ENCODE results near the gene SAMHD1. TPM values are rescaled to one million over a fixed set of nuclear protein-coding genes. Genes with fewer than 3 reads are reported as not detected.

SAMHD1 gene
- total and polyA plus RNA-seq, 2 experiments from 2014 or later: 7.4 to 9.0 TPM

GRCh38 chr20:36883977-36884535 lies 67.5 kb downstream of the SAMHD1 start:
- TF ChIP-seq EZH2phosphoT487 (IDR thresholded peaks at IDR 0.05; ENCODE audit: insufficient read depth, low read depth): no peak
- TF ChIP-seq EZH2 (IDR thresholded peaks at IDR 0.05; ENCODE audit: insufficient read depth, poor library complexity, severe bottlenecking): no peak
- H3K4me3 ChIP-seq: no peak overlapping the region
- no peak overlapping the region for H3K4me2 ChIP-seq (ENCODE audit: unreplicated experiment)
- H3K79me2 ChIP-seq (ENCODE audit: insufficient read depth): no peaks in the 10 kb centered on the region
- no peak overlapping the region for H2AFZ ChIP-seq
- 74 to 76% methylated on average over 6 of the region's 6 CpGs for WGBS, 2 experiments (ENCODE audit: low coverage in 1 of 2, low lambda C conversion rate in 2 of 2, missing lambda C conversion rate in 2 of 2)
- H3K9me3 ChIP-seq (ENCODE audit: low read depth): no peaks in the 10 kb centered on the region
- no peaks in the 10 kb centered on the region for H3K9me2 ChIP-seq (ENCODE audit: insufficient read depth)
- in situ Hi-C loops (cut with MboI): no loop called here
- no peaks in the 10 kb centered on the region for H3F3A ChIP-seq (ENCODE audit: insufficient read depth)
- H3K27me3 ChIP-seq (replicated peaks; ENCODE audit: insufficient read depth): no peaks in the 10 kb centered on the region
- no peak for DNase-seq
- H3K9ac ChIP-seq: no peak overlapping the region
- no peaks in the 10 kb centered on the region for H3K36me3 ChIP-seq (ENCODE audit: low read depth)
- no peaks in the 10 kb centered on the region for H4K20me1 ChIP-seq (ENCODE audit: insufficient read depth)
- H3K27ac ChIP-seq: no peak overlapping the region
- H3K4me1 ChIP-seq (ENCODE audit: insufficient read depth): peaks cover 9% of the 10 kb centered on the region

- no peaks in the 10 kb centered on the region for H3K9me3 ChIP-seq (ENCODE audit: low read depth)
- no peaks in the 10 kb centered on the region for H3F3A ChIP-seq (ENCODE audit: insufficient read depth)
- no peak overlapping the region for H3K27ac ChIP-seq
- no peaks in the 10 kb centered on the region for H3K4me1 ChIP-seq (ENCODE audit: insufficient read depth)
- no peaks in the 10 kb centered on the region for H4K20me1 ChIP-seq (ENCODE audit: insufficient read depth)
- in situ Hi-C loops (cut with MboI): no loop called here
- H2AFZ ChIP-seq: no peak overlapping the region
- H3K27me3 ChIP-seq (replicated peaks; ENCODE audit: insufficient read depth): no peaks in the 10 kb centered on the region
- H3K4me2 ChIP-seq (ENCODE audit: unreplicated experiment): no peak overlapping the region
- 71 to 77% methylated on average over 4 of the region's 4 CpGs for WGBS, 2 experiments (ENCODE audit: low coverage in 1 of 2, low lambda C conversion rate in 2 of 2, missing lambda C conversion rate in 2 of 2)
- H3K79me2 ChIP-seq (ENCODE audit: insufficient read depth): no peaks in the 10 kb centered on the region
- no peak overlapping the region for H3K4me3 ChIP-seq
- DNase-seq: no peak
- no peaks in the 10 kb centered on the region for H3K36me3 ChIP-seq (ENCODE audit: low read depth)
- no peaks in the 10 kb centered on the region for H3K9me2 ChIP-seq (ENCODE audit: insufficient read depth)
- TF ChIP-seq EZH2phosphoT487 (IDR thresholded peaks at IDR 0.05; ENCODE audit: insufficient read depth, low read depth): no peak
- no peak for TF ChIP-seq EZH2 (IDR thresholded peaks at IDR 0.05; ENCODE audit: insufficient read depth, poor library complexity, severe bottlenecking)
- no peak overlapping the region for H3K9ac ChIP-seq
Measured at GRCh38 chr20:36881888-36882287, 69.6 kb downstream of the SAMHD1 start.

- no peak for TF ChIP-seq EZH2phosphoT487 (IDR thresholded peaks at IDR 0.05; ENCODE audit: insufficient read depth, low read depth)
- no peak for TF ChIP-seq EZH2 (IDR thresholded peaks at IDR 0.05; ENCODE audit: insufficient read depth, poor library complexity, severe bottlenecking)
- Histone ChIP-seq H3K9me3 (ENCODE audit: low read depth) (no peaks in the 10 kb centered on the region), H3K9ac (no peak overlapping the region), H4K20me1 (ENCODE audit: insufficient read depth) (no peaks in the 10 kb centered on the region), H3K4me2 (ENCODE audit: unreplicated experiment) (no peak overlapping the region), H3F3A (ENCODE audit: insufficient read depth) (no peaks in the 10 kb centered on the region), H3K27ac (no peak overlapping the region), H2AFZ (no peak overlapping the region), H3K4me1 (ENCODE audit: insufficient read depth) (no peaks in the 10 kb centered on the region), H3K79me2 (ENCODE audit: insufficient read depth) (no peaks in the 10 kb centered on the region), H3K36me3 (ENCODE audit: low read depth) (no peaks in the 10 kb centered on the region), H3K9me2 (ENCODE audit: insufficient read depth) (no peaks in the 10 kb centered on the region), H3K4me3 (no peak overlapping the region), H3K27me3 (replicated peaks; ENCODE audit: insufficient read depth) (no peaks in the 10 kb centered on the region)
- 88 to 97% methylated on average over 16 of the region's 16 CpGs for WGBS, 2 experiments (ENCODE audit: low coverage in 1 of 2, low lambda C conversion rate in 2 of 2, missing lambda C conversion rate in 2 of 2)
- in situ Hi-C loops (cut with MboI): no loop called here
- no peak for DNase-seq
Measured at GRCh38 chr20:36881331-36881730, 70.2 kb downstream of the SAMHD1 start.

- Histone ChIP-seq H3K36me3 (ENCODE audit: low read depth) (no peaks in the 10 kb centered on the region), H3K9ac (no peak overlapping the region), H3K79me2 (ENCODE audit: insufficient read depth) (no peaks in the 10 kb centered on the region), H3K27me3 (replicated peaks; ENCODE audit: insufficient read depth) (no peaks in the 10 kb centered on the region), H3K9me3 (ENCODE audit: low read depth) (no peaks in the 10 kb centered on the region), H3K27ac (no peak overlapping the region), H3K4me3 (no peak overlapping the region), H3K9me2 (ENCODE audit: insufficient read depth) (no peaks in the 10 kb centered on the region), H4K20me1 (ENCODE audit: insufficient read depth) (no peaks in the 10 kb centered on the region), H3F3A (ENCODE audit: insufficient read depth) (no peaks in the 10 kb centered on the region), H3K4me2 (ENCODE audit: unreplicated experiment) (no peak overlapping the region), H3K4me1 (ENCODE audit: insufficient read depth) (no peaks in the 10 kb centered on the region), H2AFZ (no peak overlapping the region)
- in situ Hi-C loops (cut with MboI): no loop called here
- no peak for TF ChIP-seq EZH2phosphoT487 (IDR thresholded peaks at IDR 0.05; ENCODE audit: insufficient read depth, low read depth)
- TF ChIP-seq EZH2 (IDR thresholded peaks at IDR 0.05; ENCODE audit: insufficient read depth, poor library complexity, severe bottlenecking): no peak
- no peak for DNase-seq
- WGBS, 2 experiments (ENCODE audit: low coverage in 1 of 2, low lambda C conversion rate in 2 of 2, missing lambda C conversion rate in 2 of 2): 66 to 71% methylated on average over 11 of the region's 11 CpGs
Measured at GRCh38 chr20:36880741-36881250, 70.7 kb downstream of the SAMHD1 start.

All from GM23248 (cell line).